Loucy (cell line): Measurements from ENCODE around the gene C11orf71.

Source experiments
- EZH2phosphoT487 ChIP-seq: fragments of 200-600 bp; IDR thresholded peaks from 2 replicates; pipeline ENCODE4 v1.6.1; 2018; ENCODE audit warnings: antibody characterized with exemption, mild to moderate bottlenecking, moderate library complexity, borderline replicate concordance
- TF ChIP-seq, protein P1 (sequence below): fragments of 200-600 bp; sonication (generic); conservative IDR thresholded peaks from 2 replicates; pipeline ENCODE4 v1.5.1; 2014; ENCODE audit warnings: mild to moderate bottlenecking, antibody characterized with exemption, low read length

- TF ChIP-seq, protein P1, sequence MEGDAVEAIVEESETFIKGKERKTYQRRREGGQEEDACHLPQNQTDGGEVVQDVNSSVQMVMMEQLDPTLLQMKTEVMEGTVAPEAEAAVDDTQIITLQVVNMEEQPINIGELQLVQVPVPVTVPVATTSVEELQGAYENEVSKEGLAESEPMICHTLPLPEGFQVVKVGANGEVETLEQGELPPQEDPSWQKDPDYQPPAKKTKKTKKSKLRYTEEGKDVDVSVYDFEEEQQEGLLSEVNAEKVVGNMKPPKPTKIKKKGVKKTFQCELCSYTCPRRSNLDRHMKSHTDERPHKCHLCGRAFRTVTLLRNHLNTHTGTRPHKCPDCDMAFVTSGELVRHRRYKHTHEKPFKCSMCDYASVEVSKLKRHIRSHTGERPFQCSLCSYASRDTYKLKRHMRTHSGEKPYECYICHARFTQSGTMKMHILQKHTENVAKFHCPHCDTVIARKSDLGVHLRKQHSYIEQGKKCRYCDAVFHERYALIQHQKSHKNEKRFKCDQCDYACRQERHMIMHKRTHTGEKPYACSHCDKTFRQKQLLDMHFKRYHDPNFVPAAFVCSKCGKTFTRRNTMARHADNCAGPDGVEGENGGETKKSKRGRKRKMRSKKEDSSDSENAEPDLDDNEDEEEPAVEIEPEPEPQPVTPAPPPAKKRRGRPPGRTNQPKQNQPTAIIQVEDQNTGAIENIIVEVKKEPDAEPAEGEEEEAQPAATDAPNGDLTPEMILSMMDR = no peak
- no peak for TF ChIP-seq EZH2phosphoT487
Observed at GRCh38 chr11:114350022-114350421, 50.3 kb downstream of the C11orf71 start.
